Activated CD8-positive, alpha-beta memory T cell treated with anti-CD3 and anti-CD28 coated beads for 1 hour (primary cell): ENCODE results near the gene MARK3.

Experiments used
- DNase-seq, 2 donors: peaks; one replicate each; pipeline ENCODE4 v3.0.0-alpha.2; 2020; ENCODE audit warnings: low read depth in 1 of 2; ENCODE audit errors: extremely low read depth in 1 of 2

Gene MARK3

GRCh38 chr14:103366741-103367140 is 18.5 kb upstream of the MARK3 start:
- no peak for DNase-seq

GRCh38 chr14:103367995-103368394 is 17.2 kb upstream of the MARK3 start:
- DNase-seq, result no peak

- no peak for DNase-seq
Observed at GRCh38 chr14:103370087-103370486, 15.1 kb upstream of the MARK3 start.

- DNase-seq, result no peak
Observed at GRCh38 chr14:103372017-103372416, 13.2 kb upstream of the MARK3 start.

GRCh38 chr14:103372552-103373304 is 12.5 kb upstream of the MARK3 start:
- DNase-seq, result no peak

- no peak for DNase-seq
Observed at GRCh38 chr14:103374121-103374520, 11.1 kb upstream of the MARK3 start.

GRCh38 chr14:103377522-103378037 is 7.6 kb upstream of the MARK3 start:
- DNase-seq, result no peak

GRCh38 chr14:103378038-103378854 is 7.0 kb upstream of the MARK3 start:
- DNase-seq, result no peak

GRCh38 chr14:103380719-103381377 is 4.4 kb upstream of the MARK3 start:
- no peak for DNase-seq

- no peak for DNase-seq
Observed at GRCh38 chr14:103382376-103382775, 2.8 kb upstream of the MARK3 start.

GRCh38 chr14:103384450-103385151 is 614 bp upstream of the MARK3 start:
- no peak for DNase-seq

GRCh38 chr14:103385929-103386712 is 906 bp downstream of the MARK3 start:
- DNase-seq, result peak in 1 of 2 donors; percentile 12

GRCh38 chr14:103386713-103387329 is 1.6 kb downstream of the MARK3 start:
- DNase-seq, result no peak

GRCh38 chr14:103388664-103389063 is 3.4 kb downstream of the MARK3 start:
- DNase-seq, result no peak

- DNase-seq, result no peak
Observed at GRCh38 chr14:103390605-103391004, 5.4 kb downstream of the MARK3 start.

- no peak for DNase-seq
Observed at GRCh38 chr14:103391048-103391447, 5.8 kb downstream of the MARK3 start.

GRCh38 chr14:103392106-103392505 is 6.9 kb downstream of the MARK3 start:
- no peak for DNase-seq

GRCh38 chr14:103392572-103392971 is 7.4 kb downstream of the MARK3 start:
- no peak for DNase-seq

- no peak for DNase-seq
Observed at GRCh38 chr14:103393070-103393469, 7.9 kb downstream of the MARK3 start.
